ENCODE measurements around the gene VTA1. TPM values are rescaled to one million over a fixed set of nuclear protein-coding genes. Genes with fewer than 3 reads are reported as not detected.

Gene VTA1
- total and polyA plus RNA-seq, 2 of the 13 experiments (the other 11 are each of a cell fraction or from before 2014, with no cell fraction given): 70.7 to 89.1 TPM

GRCh38 chr6:142184307-142184706 is 37.2 kb downstream of the VTA1 start:
- intact Hi-C loops (cut with micrococcal nuclease; ENCODE audit: unreplicated experiment) (no loop called here), in situ Hi-C loops (cut with HindIII; ENCODE audit: extremely low pct_ligation_motif_present, low pct_unique_long_range_greater_than_20kb) (no loop called here)
- H3K27ac ChIP-seq (ENCODE audit: extremely low read length, insufficient read depth, low read length): no peak overlapping the region
- BruUV-seq (replicated peaks): no TSS peak
- H2AFZ ChIP-seq (ENCODE audit: low read length): no peak overlapping the region
- ChIA-PET POLR2A (no interaction called here), CTCF (ENCODE audit: low intra/inter-chr PET ratio, low total read pairs) (no interaction called here)
- no peak for ATAC-seq
- H3K4me3 ChIP-seq (replicated peaks in 1 of 3; ENCODE audit: insufficient read depth in 1 of 3, low read depth in 2 of 3, low read length in 3 of 3): no peak overlapping the region
- no peak for DNase-seq (ENCODE audit: low spot score)
- no peak for TF ChIP-seq ERF (CRISPR knock-in tag; IDR thresholded peaks at IDR 0.05)
- TF ChIP-seq GLI4 (CRISPR knock-in tag; IDR thresholded peaks at IDR 0.05; ENCODE audit: borderline replicate concordance): no peak
- no peak for TF ChIP-seq CSRNP1 (CRISPR knock-in tag; IDR thresholded peaks at IDR 0.05)
- no peak for TF ChIP-seq TBP (CRISPR knock-in tag; IDR thresholded peaks at IDR 0.05)
- TF ChIP-seq NFE2L2 (IDR thresholded peaks at IDR 0.05; ENCODE audit: low read length): no peak
- no peak for TF ChIP-seq SSRP1 (CRISPR knock-in tag; IDR thresholded peaks at IDR 0.05)
- TF ChIP-seq RFXANK (CRISPR knock-in tag; IDR thresholded peaks at IDR 0.05): no peak
- no peak for TF ChIP-seq IRX3 (CRISPR knock-in tag; IDR thresholded peaks at IDR 0.05; ENCODE audit: borderline replicate concordance, low read depth)
- H3K4me1 ChIP-seq (ENCODE audit: insufficient read depth, low read length): no peaks in the 10 kb centered on the region
- no peaks in the 10 kb centered on the region for H3K27me3 ChIP-seq (ENCODE audit: control insufficient read depth in 1 of 2, insufficient read depth in 2 of 2, low read length in 2 of 2)
- no peaks in the 10 kb centered on the region for H4K20me1 ChIP-seq (ENCODE audit: insufficient read depth, low read length)
- 96% methylated on average over 2 of the region's 2 CpGs for WGBS (ENCODE audit: low lambda C conversion rate)
- no peak overlapping the region for H3K9ac ChIP-seq (ENCODE audit: insufficient read depth, low read depth, low read length)
- peak; percentile 15 for FAIRE-seq
- H3K9me3 ChIP-seq (ENCODE audit: low read length): no peaks in the 10 kb centered on the region
- peaks cover 0 to 3% of the 10 kb centered on the region in 2 experiments; a peak in 4 of 5 replicates for H3K36me3 ChIP-seq (replicated peaks in 1 of 2; ENCODE audit: control insufficient read depth in 1 of 2, insufficient read depth in 2 of 2, low read length in 2 of 2)
- H3K79me2 ChIP-seq (ENCODE audit: insufficient read depth, low read length): no peaks in the 10 kb centered on the region
- H3K4me2 ChIP-seq (ENCODE audit: low read depth, low read length): no peak overlapping the region

- WGBS (ENCODE audit: low lambda C conversion rate): 97% methylated on average over 1 of the region's 1 CpG
- Histone ChIP-seq H3K4me3 (replicated peaks in 1 of 3; ENCODE audit: insufficient read depth in 1 of 3, low read depth in 2 of 3, low read length in 3 of 3) (no peak overlapping the region), H3K9me3 (ENCODE audit: low read length) (no peaks in the 10 kb centered on the region), H3K27ac (ENCODE audit: extremely low read length, insufficient read depth, low read length) (no peak overlapping the region), H3K79me2 (ENCODE audit: insufficient read depth, low read length) (no peaks in the 10 kb centered on the region), H3K4me1 (ENCODE audit: insufficient read depth, low read length) (no peaks in the 10 kb centered on the region), H3K36me3 (replicated peaks in 1 of 2; ENCODE audit: control insufficient read depth in 1 of 2, insufficient read depth in 2 of 2, low read length in 2 of 2) (peaks cover 0 to 10% of the 10 kb centered on the region in 2 experiments; a peak in 3 of 5 replicates), H2AFZ (ENCODE audit: low read length) (no peak overlapping the region), H4K20me1 (ENCODE audit: insufficient read depth, low read length) (no peaks in the 10 kb centered on the region), H3K9ac (ENCODE audit: insufficient read depth, low read depth, low read length) (no peak overlapping the region), H3K4me2 (ENCODE audit: low read depth, low read length) (no peak overlapping the region), H3K27me3 (ENCODE audit: control insufficient read depth in 1 of 2, insufficient read depth in 2 of 2, low read length in 2 of 2) (no peaks in the 10 kb centered on the region)
- intact Hi-C loops (cut with micrococcal nuclease; ENCODE audit: unreplicated experiment) (no loop called here), in situ Hi-C loops (cut with HindIII; ENCODE audit: extremely low pct_ligation_motif_present, low pct_unique_long_range_greater_than_20kb) (no loop called here)
- DNase-seq (ENCODE audit: low spot score): no peak
- POLR2A ChIA-PET: no interaction called here
- CTCF ChIA-PET (ENCODE audit: low intra/inter-chr PET ratio, low total read pairs): no interaction called here
- FAIRE-seq: no peak
- BruUV-seq (replicated peaks): no TSS peak
- no peak for ATAC-seq
- TF ChIP-seq ZNF616 (CRISPR knock-in tag; IDR thresholded peaks at IDR 0.05; ENCODE audit: low read depth) (no peak), ZFY (CRISPR knock-in tag; IDR thresholded peaks at IDR 0.05) (no peak), ZNF460 (CRISPR knock-in tag; IDR thresholded peaks at IDR 0.05; ENCODE audit: borderline replicate concordance) (no peak), ZFYVE20 (CRISPR knock-in tag; IDR thresholded peaks at IDR 0.05; ENCODE audit: borderline replicate concordance, low read depth) (no peak), SNAI1 (CRISPR knock-in tag; IDR thresholded peaks at IDR 0.05; ENCODE audit: borderline replicate concordance) (no peak), ZNF101 (CRISPR knock-in tag; IDR thresholded peaks at IDR 0.05; ENCODE audit: borderline replicate concordance, low read depth) (no peak), MED1 (CRISPR knock-in tag; IDR thresholded peaks at IDR 0.05) (no peak), DZIP1 (CRISPR knock-in tag; IDR thresholded peaks at IDR 0.05) (no peak)
- TF ChIP-seq, protein P1, sequence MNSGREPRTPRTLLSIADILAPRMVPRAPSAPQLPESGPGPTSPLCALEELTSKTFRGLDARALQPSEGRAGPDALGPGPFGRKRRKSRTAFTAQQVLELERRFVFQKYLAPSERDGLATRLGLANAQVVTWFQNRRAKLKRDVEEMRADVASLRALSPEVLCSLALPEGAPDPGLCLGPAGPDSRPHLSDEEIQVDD (CRISPR knock-in tag; IDR thresholded peaks at IDR 0.05; ENCODE audit: borderline replicate concordance): no peak
Observed at GRCh38 chr6:142185641-142186040, 38.6 kb downstream of the VTA1 start.

Measured in HepG2 (cell line).